ENCODE data around the gene AIG1.

DNA sequence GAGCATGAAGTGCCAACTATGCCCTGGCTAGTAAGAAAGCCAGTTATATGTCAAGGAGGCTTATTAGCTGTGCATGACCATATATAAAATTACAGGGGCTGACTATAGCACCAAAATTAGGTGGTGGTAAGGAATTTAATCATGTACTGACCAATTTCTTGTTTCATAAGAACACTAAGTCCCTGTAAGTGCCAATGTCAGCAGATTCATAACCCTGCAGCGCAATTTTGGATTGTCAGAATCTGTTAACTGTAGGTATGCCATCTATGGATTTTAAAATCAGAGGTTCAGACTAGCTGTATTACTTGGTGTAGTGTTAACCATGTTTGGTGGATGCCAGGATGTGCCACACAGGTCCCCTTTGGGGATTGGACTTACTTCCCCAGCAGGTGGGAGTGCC lies 207.8 kb downstream of the AIG1 start:
- TF ChIP-seq, protein P1, sequence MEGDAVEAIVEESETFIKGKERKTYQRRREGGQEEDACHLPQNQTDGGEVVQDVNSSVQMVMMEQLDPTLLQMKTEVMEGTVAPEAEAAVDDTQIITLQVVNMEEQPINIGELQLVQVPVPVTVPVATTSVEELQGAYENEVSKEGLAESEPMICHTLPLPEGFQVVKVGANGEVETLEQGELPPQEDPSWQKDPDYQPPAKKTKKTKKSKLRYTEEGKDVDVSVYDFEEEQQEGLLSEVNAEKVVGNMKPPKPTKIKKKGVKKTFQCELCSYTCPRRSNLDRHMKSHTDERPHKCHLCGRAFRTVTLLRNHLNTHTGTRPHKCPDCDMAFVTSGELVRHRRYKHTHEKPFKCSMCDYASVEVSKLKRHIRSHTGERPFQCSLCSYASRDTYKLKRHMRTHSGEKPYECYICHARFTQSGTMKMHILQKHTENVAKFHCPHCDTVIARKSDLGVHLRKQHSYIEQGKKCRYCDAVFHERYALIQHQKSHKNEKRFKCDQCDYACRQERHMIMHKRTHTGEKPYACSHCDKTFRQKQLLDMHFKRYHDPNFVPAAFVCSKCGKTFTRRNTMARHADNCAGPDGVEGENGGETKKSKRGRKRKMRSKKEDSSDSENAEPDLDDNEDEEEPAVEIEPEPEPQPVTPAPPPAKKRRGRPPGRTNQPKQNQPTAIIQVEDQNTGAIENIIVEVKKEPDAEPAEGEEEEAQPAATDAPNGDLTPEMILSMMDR (IDR thresholded peaks at IDR 0.05; ENCODE audit: insufficient read depth, low read depth, low read length): no peak
- TF ChIP-seq EZH2 (IDR thresholded peaks at IDR 0.05; ENCODE audit: insufficient read depth, low read length): no peak
